Ovary (tissue), 9 donors: Measurements from ENCODE around the gene PSMG4. TPM values are rescaled to one million over a fixed set of nuclear protein-coding genes. Genes with fewer than 3 reads are reported as not detected.

Source experiments
- DNase-seq, 5 donors: peaks; one replicate each; pipeline ENCODE4 v3.0.0-alpha.2; 2019 to 2020
- H3K27ac ChIP-seq, 2 donors: fragments of 200-600 bp; one replicate each; pipeline versions ENCODE4 v1.5.1 to v1.8.0; 2019 to 2022
- H3K27me3 ChIP-seq: fragments of 200-600 bp; one replicate; pipeline ENCODE4 v1.8.0; 2022
- H3K36me3 ChIP-seq: fragments of 200-600 bp; sonication (generic); one replicate; pipeline ENCODE4 v1.5.1; 2019
- H3K4me1 ChIP-seq: one replicate; pipeline ENCODE4 v1.8.1; 2013; ENCODE audit warnings: mild to moderate bottlenecking, moderate library complexity; ENCODE audit not compliant: insufficient read depth
- H3K4me3 ChIP-seq: fragments of 200-600 bp; sonication (generic); one replicate; pipeline ENCODE4 v1.5.1; 2017
- H3K9me3 ChIP-seq, 2 donors: fragments of 200-600 bp in 1 of 2; sonication (generic) in 1 of 2; one replicate each; pipeline versions ENCODE4 v1.5.1 to v1.8.1; 2013 to 2019; ENCODE audit warnings: mild to moderate bottlenecking in 1 of 2, moderate library complexity in 1 of 2
- CTCF ChIP-seq, 3 donors: fragments of 450-650 bp in 2 of 3; fragments of 200-600 bp in 1 of 3; IDR thresholded peaks; one replicate each; pipeline versions ENCODE4 v1.5.1 to v1.8.0; 2016 to 2022; ENCODE audit warnings: antibody characterized with exemption in 3 of 3, mild to moderate bottlenecking in 1 of 3
- EP300 ChIP-seq: sonication (generic); formaldehyde crosslinking; IDR thresholded peaks from one replicate; pipeline ENCODE4 v1.6.1; 2017; ENCODE audit warnings: antibody characterized with exemption
- POLR2A ChIP-seq: fragments of 450-650 bp; IDR thresholded peaks from one replicate; pipeline ENCODE4 v1.6.1; 2017; ENCODE audit warnings: antibody characterized with exemption, mild to moderate bottlenecking, moderate library complexity
- WGBS, 3 donors: extraction: QIAGEN DNeasy Blood & Tissue Kit in 1 of 3; methylation state at CpG; one replicate each; pipeline versions ENCODE4 v1.1.5 to v1.1.7; 2013 to 2017; 5-methylcytosine and 5-hydroxymethylcytosine counted together
- intact Hi-C, 4 donors: fragments of 100-400 bp; cut with DNase I; formaldehyde crosslinking; loops; one replicate each; pipeline versions ENCODE4 v1.11.0 to v1.15.1; 2022 to 2023
- polyA plus RNA-seq, 2 donors: library from polyadenylated mRNA; stranded (reverse); fragments of 200-250 nt in 1 of 2; fragments of 350-450 nt in 1 of 2; fragmentation: Illumina TruSeq in 1 of 2; extraction: RNeasy Lipid Tissue Mini Kit (QIAGEN cat#74804) in 1 of 2; gene quantifications; one replicate each; pipeline ENCODE4 v1.2.3, GENCODE V29; 2013 to 2014
- total RNA-seq, 7 donors: library from RNA; depleted of rRNA in 2 of 7; stranded (reverse); fragments of >200 nt in 2 of 7; fragmentation: NEBNext Ultra II Directional in 3 of 7; extraction: Animal tissue kit (Norgen Biotek cat#: 25700) in 3 of 7; gene quantifications; one replicate each; pipeline versions ENCODE4 v1.1.0 to v1.2.4, GENCODE V29; 2016 to 2023
- donor health status: DM: no; HTN: no; CAD: no; lungs with moderate emphysema.
- donor health status: DM: no; HTN: no; CAD: no.
- donor health status: Bipolar disorder and iron deficiency.
- donor health status: DM: yes; HTN: yes; CAD: no.
- donor health status: DM: no; HTN: no; CAD: no.
- donor health status: DM: yes; HTN: yes; CAD: no.

The PSMG4 gene
- total and polyA plus RNA-seq, 9 donors = 8.5 to 34.8 (median 22.7) TPM

- Histone ChIP-seq H3K9me3 (no peaks in the 10 kb centered on the region), H3K27ac (no peak overlapping the region), H3K4me3 (no peak overlapping the region), H3K4me1 (no peaks in the 10 kb centered on the region), H3K36me3 (no peaks in the 10 kb centered on the region), H3K27me3 (no peaks in the 10 kb centered on the region)
- 76 to 80% (median 77%) methylated on average over 10 to 11 of the region's 11 CpGs for WGBS, 3 donors
- TF ChIP-seq POLR2A (no peak), CTCF (IDR thresholded peaks at IDR 0.05) (no peak), EP300 (no peak)
- intact Hi-C loops = no loop called here
- no peak for DNase-seq
Measured at GRCh38 chr6:3312604-3313231, 54.0 kb downstream of the PSMG4 start.

- TF ChIP-seq CTCF (IDR thresholded peaks at IDR 0.05) (no peak), EP300 (no peak), POLR2A (no peak)
Measured at GRCh38 chr6:3314176-3314575, 55.4 kb downstream of the PSMG4 start.

GRCh38 chr6:3314621-3315467 lies 56.1 kb downstream of the PSMG4 start:
- Histone ChIP-seq H3K27me3 (no peaks in the 10 kb centered on the region), H3K4me1 (no peaks in the 10 kb centered on the region), H3K36me3 (no peaks in the 10 kb centered on the region), H3K4me3 (no peak overlapping the region), H3K9me3 (no peaks in the 10 kb centered on the region), H3K27ac (no peak overlapping the region)
- intact Hi-C loops = no loop called here
- 85 to 90% (median 86%) methylated on average over 20 of the region's 20 CpGs for WGBS, 3 donors
- no peak for DNase-seq
- TF ChIP-seq CTCF (IDR thresholded peaks at IDR 0.05) (no peak), EP300 (no peak), POLR2A (no peak)

More at GRCh38 chr6:3314176-3314575, 55.4 kb downstream of the PSMG4 start:
- intact Hi-C loops = no loop called here
- Histone ChIP-seq H3K27ac (no peak overlapping the region), H3K36me3 (no peaks in the 10 kb centered on the region), H3K4me1 (no peaks in the 10 kb centered on the region), H3K4me3 (no peak overlapping the region), H3K9me3 (no peaks in the 10 kb centered on the region), H3K27me3 (no peaks in the 10 kb centered on the region)
- no peak for DNase-seq
- WGBS, 3 donors = 91 to 94% (median 93%) methylated on average over 7 of the region's 7 CpGs

- WGBS, 3 donors = 68 to 76% (median 69%) methylated on average over 8 of the region's 8 CpGs
Measured at GRCh38 chr6:3315841-3316240, 57.1 kb downstream of the PSMG4 start.

More at GRCh38 chr6:3315841-3316240, 57.1 kb downstream of the PSMG4 start:
- Histone ChIP-seq H3K4me3 (no peak overlapping the region), H3K4me1 (no peaks in the 10 kb centered on the region), H3K9me3 (no peaks in the 10 kb centered on the region), H3K27ac (no peak overlapping the region), H3K36me3 (no peaks in the 10 kb centered on the region), H3K27me3 (no peaks in the 10 kb centered on the region)
- no peak for TF ChIP-seq POLR2A
- no peak for TF ChIP-seq EP300
- no peak for TF ChIP-seq CTCF (IDR thresholded peaks at IDR 0.05)
- no peak for DNase-seq
- intact Hi-C loops = no loop called here
